Thyroid gland (tissue), 4 donors: Measurements from ENCODE around the gene NR3C1.

Experiments
- CTCF ChIP-seq, 6 experiments: fragments of 200-600 bp in 3 of 6; fragments of 450-650 bp in 3 of 6; sonication (generic) in 3 of 6; IDR thresholded peaks; one replicate each; pipeline ENCODE4 v1.5.1; 2016 to 2019; ENCODE audit warnings: antibody characterized with exemption in 6 of 6, mild to moderate bottlenecking in 2 of 6, inconsistent platforms in 1 of 6, moderate library complexity in 1 of 6
- POLR2A ChIP-seq, 2 donors: fragments of 450-650 bp; IDR thresholded peaks; one replicate each; pipeline ENCODE4 v1.6.1; 2017; ENCODE audit warnings: antibody characterized with exemption in 2 of 2, mild to moderate bottlenecking in 2 of 2, moderate library complexity in 1 of 2

- TF ChIP-seq CTCF (IDR thresholded peaks at IDR 0.05) (no peak), POLR2A (IDR thresholded peaks at IDR 0.05) (no peak)
Measured at GRCh38 chr5:143416411-143416810, 12.9 kb upstream of the NR3C1 start.
